OCI-LY7 (cell line): ENCODE measurements around the gene MRFAP1. TPM values are rescaled to one million over a fixed set of nuclear protein-coding genes. Genes with fewer than 3 reads are reported as not detected.

Experiments
- BruUV-seq: library from RNA; stranded (reverse); fragments of 400-500 nt; replicated peaks from 2 replicates; lab custom pipeline; 2021; lab: Mats Ljungman, UMichigan
- CTCF ChIA-PET: fragments of 300-600 bp; sonication (Branson Sonifier 250); formaldehyde crosslinking; loops from one replicate; lab custom pipeline; 2022; ENCODE audit warnings: antibody characterized with exemption; ENCODE audit not compliant: unreplicated experiment; lab: Charles Lee
- POLR2A ChIA-PET: fragments of 300-600 bp; sonication (Branson Sonifier 250); formaldehyde crosslinking; loops from one replicate; lab custom pipeline; 2022; ENCODE audit warnings: antibody characterized with exemption; lab: Charles Lee
- DNase-seq: peaks from one replicate; pipeline ENCODE4 v3.0.0-alpha.2; 2015; ENCODE audit warnings: low spot score
- H2AFZ ChIP-seq: fragments of 200-600 bp; sonication (generic), shearing (Covaris generic); 2 replicates; pipeline ENCODE4 v1.6.1; 2014; ENCODE audit warnings: mild to moderate bottlenecking, antibody characterized with exemption, low read length, moderate library complexity
- H3K27ac ChIP-seq: fragments of 200-600 bp; sonication (generic); 2 replicates; pipeline ENCODE4 v1.5.1; 2014; ENCODE audit warnings: mixed run types, low read depth, mild to moderate bottlenecking, moderate library complexity, low read length, inconsistent platforms; ENCODE audit not compliant: poor library complexity, severe bottlenecking
- H3K36me3 ChIP-seq: fragments of 200-600 bp; sonication (generic); 2 replicates; pipeline ENCODE4 v1.6.1; 2014; ENCODE audit warnings: mild to moderate bottlenecking, antibody characterized with exemption, low read length, moderate library complexity, mixed read lengths; ENCODE audit not compliant: insufficient read depth
- H3K4me1 ChIP-seq: fragments of 200-600 bp; sonication (generic); 2 replicates; pipeline ENCODE4 v1.5.1; 2014; ENCODE audit warnings: mild to moderate bottlenecking, low read length; ENCODE audit not compliant: insufficient read depth, poor library complexity, severe bottlenecking
- H3K4me2 ChIP-seq: fragments of 200-600 bp; sonication (generic); 2 replicates; pipeline ENCODE4 v1.6.1; 2014; ENCODE audit warnings: mild to moderate bottlenecking, low read length
- H3K4me3 ChIP-seq: fragments of 200-600 bp; sonication (generic); 2 replicates; pipeline ENCODE4 v1.5.1; 2014; ENCODE audit warnings: mild to moderate bottlenecking, low read depth, low read length; ENCODE audit not compliant: poor library complexity, severe bottlenecking
- H3K79me2 ChIP-seq: fragments of 200-600 bp; sonication (generic); 2 replicates; pipeline ENCODE4 v1.6.1; 2016; ENCODE audit warnings: low read depth, mild to moderate bottlenecking, low read length, moderate library complexity, mixed read lengths; ENCODE audit not compliant: insufficient read depth
- H3K9me2 ChIP-seq: fragments of 200-600 bp; sonication (generic); 2 replicates; pipeline ENCODE4 v1.6.1; 2016; ENCODE audit warnings: mild to moderate bottlenecking, low read length, mixed read lengths; ENCODE audit not compliant: insufficient read depth
- H3K9me3 ChIP-seq: fragments of 200-600 bp; sonication (generic); 2 replicates; pipeline ENCODE4 v1.6.1; 2014; ENCODE audit warnings: mild to moderate bottlenecking, mixed run types, low read length, mixed read lengths
- H4K20me1 ChIP-seq: fragments of 200-600 bp; sonication (generic); 2 replicates; pipeline ENCODE4 v1.6.1; 2014; ENCODE audit warnings: mild to moderate bottlenecking, antibody characterized with exemption, low read length, moderate library complexity, mixed read lengths; ENCODE audit not compliant: insufficient read depth
- EZH2phosphoT487 ChIP-seq: fragments of 200-600 bp; sonication (generic); IDR thresholded peaks from 2 replicates; pipeline ENCODE4 v1.6.1; 2018; ENCODE audit warnings: low read depth, borderline replicate concordance, mild to moderate bottlenecking, mixed run types, antibody characterized with exemption, low read length, moderate library complexity, mixed read lengths
- intact Hi-C: fragments of 100-400 bp; cut with micrococcal nuclease; formaldehyde crosslinking; loops from one replicate; pipeline ENCODE4 v1.10.0; 2022; ENCODE audit not compliant: unreplicated experiment
- total RNA-seq, 2 experiments: library from RNA; depleted of rRNA in 1 of 2; stranded (reverse); fragments of >200 nt in 1 of 2; shearing (Covaris generic) in 1 of 2; gene quantifications; 2 replicates each; pipeline ENCODE4 v1.2.3, GENCODE V29; 2014 to 2022
- TF ChIP-seq, protein P1 (sequence below): fragments of 200-600 bp; sonication (generic); conservative IDR thresholded peaks from 2 replicates; pipeline ENCODE4 v1.5.1; 2014; ENCODE audit warnings: mild to moderate bottlenecking, antibody characterized with exemption, low read length, moderate library complexity, mixed read lengths

Gene MRFAP1
- total RNA-seq, 2 experiments from 2014 or later = 90.8 to 224 TPM

- Histone ChIP-seq H2AFZ (no peak overlapping the region), H3K36me3 (no peaks in the 10 kb centered on the region), H3K9me2 (no peaks in the 10 kb centered on the region), H3K4me3 (no peak overlapping the region), H4K20me1 (no peaks in the 10 kb centered on the region), H3K79me2 (no peaks in the 10 kb centered on the region), H3K4me1 (no peaks in the 10 kb centered on the region), H3K4me2 (no peak overlapping the region), H3K9me3 (no peaks in the 10 kb centered on the region), H3K27ac (no peak overlapping the region)
- ChIA-PET POLR2A (interaction anchor here (0.5 to 0.9 kb wide), 3 partner anchors 15 to 96 kb away, joined by 3 to 5 read pairs (median 3); partner anchors contain the start of gene MRFAP1), CTCF (no interaction called here)
- intact Hi-C loops = no loop called here
- TF ChIP-seq EZH2phosphoT487 = no peak
- TF ChIP-seq, protein P1, sequence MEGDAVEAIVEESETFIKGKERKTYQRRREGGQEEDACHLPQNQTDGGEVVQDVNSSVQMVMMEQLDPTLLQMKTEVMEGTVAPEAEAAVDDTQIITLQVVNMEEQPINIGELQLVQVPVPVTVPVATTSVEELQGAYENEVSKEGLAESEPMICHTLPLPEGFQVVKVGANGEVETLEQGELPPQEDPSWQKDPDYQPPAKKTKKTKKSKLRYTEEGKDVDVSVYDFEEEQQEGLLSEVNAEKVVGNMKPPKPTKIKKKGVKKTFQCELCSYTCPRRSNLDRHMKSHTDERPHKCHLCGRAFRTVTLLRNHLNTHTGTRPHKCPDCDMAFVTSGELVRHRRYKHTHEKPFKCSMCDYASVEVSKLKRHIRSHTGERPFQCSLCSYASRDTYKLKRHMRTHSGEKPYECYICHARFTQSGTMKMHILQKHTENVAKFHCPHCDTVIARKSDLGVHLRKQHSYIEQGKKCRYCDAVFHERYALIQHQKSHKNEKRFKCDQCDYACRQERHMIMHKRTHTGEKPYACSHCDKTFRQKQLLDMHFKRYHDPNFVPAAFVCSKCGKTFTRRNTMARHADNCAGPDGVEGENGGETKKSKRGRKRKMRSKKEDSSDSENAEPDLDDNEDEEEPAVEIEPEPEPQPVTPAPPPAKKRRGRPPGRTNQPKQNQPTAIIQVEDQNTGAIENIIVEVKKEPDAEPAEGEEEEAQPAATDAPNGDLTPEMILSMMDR = no peak
- no TSS peak for BruUV-seq
- no peak for DNase-seq
These were observed 15.4 kb downstream of the MRFAP1 start for GRCh38 chr4:6655924-6656323.

DNA sequence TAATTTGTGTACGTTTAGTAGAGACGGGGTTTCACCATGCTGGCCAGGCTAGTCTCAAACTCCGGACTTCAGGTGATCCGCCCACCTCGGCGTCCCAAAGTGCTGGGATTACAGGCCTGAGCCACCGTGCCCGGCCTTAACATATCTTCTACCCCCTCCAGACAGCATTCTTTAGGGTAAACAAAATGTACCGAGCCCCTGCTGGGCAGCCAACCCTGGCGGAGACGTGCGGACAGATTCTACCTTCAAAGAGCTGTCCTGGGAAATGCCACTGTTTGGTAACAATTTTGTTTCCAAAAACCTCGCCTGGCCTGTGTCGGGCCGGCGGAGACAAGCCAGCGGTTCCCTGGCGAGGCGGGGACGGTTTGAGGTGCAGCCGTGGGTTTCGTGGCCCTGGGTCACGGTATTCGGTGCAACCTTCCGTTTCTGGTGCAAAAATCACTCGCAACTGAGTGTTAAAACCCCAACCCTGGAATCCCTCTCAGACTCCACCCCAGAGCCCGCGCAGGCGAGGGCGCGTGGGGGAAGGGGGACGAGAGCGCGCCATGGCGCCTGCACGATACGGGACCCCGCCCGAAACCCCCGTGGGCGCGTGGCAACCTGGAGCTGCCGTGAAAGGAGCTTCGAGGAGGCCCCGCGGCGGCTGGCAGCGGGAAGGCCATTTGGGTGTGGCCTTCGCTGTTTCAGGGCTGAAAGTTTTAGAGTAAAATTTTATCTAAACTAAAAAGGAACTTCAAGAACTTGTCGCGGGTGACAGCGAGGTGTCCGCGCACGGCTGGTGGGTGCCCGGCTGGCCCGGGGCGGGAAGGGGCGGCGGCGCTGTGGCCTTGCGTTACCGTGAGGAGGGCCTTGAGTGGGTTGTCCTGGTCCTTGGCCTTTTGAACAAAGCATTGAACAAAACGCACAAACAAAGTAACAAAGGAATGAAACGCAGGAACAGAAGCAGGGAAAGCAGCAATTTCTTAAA is 17.0 kb downstream of the MRFAP1 start:
- intact Hi-C loops = no loop called here
- Histone ChIP-seq H3K4me1 (no peaks in the 10 kb centered on the region), H3K9me3 (no peaks in the 10 kb centered on the region), H3K27ac (no peak overlapping the region), H4K20me1 (no peaks in the 10 kb centered on the region), H3K79me2 (no peaks in the 10 kb centered on the region), H2AFZ (no peak overlapping the region), H3K36me3 (no peaks in the 10 kb centered on the region), H3K9me2 (no peaks in the 10 kb centered on the region), H3K4me2 (no peak overlapping the region), H3K4me3 (no peak overlapping the region)
- TF ChIP-seq, protein P1 = no peak
- TF ChIP-seq EZH2phosphoT487 = no peak
- POLR2A ChIA-PET = interaction anchor here (0.7 kb wide), 1 partner anchor 15 kb away, joined by 3 read pairs; no protein-coding TSS in a partner anchor
- BruUV-seq = no TSS peak
- CTCF ChIA-PET = no interaction called here
- DNase-seq = no peak

DNA sequence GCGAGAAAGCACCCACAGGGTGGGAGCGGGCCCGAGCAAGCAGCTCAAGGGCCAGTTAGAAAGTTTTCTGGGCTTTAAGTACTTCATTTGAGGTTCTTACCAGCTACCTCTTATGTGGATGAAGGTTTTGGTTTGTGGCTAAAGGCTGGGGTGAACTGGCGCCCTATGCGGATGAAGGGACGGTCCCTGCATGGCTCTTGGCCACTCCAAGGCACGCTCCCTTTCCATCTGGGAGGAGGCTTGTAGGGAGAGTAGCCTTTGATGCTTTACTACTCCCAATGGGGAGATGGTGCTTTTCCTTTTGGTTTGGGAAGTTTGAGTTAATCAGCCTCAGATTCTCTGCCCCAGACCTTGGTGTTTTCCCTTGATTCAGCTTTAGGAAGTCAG is 17.7 kb downstream of the MRFAP1 start:
- ChIA-PET CTCF (no interaction called here), POLR2A (no interaction called here)
- DNase-seq = no peak
- no peaks in the 10 kb centered on the region for H4K20me1 ChIP-seq
- no peaks in the 10 kb centered on the region for H3K36me3 ChIP-seq
- intact Hi-C loops = no loop called here
- H3K79me2 ChIP-seq = no peaks in the 10 kb centered on the region
- no peaks in the 10 kb centered on the region for H3K4me1 ChIP-seq
- no peaks in the 10 kb centered on the region for H3K9me2 ChIP-seq
- H3K27ac ChIP-seq = no peak overlapping the region
- no TSS peak for BruUV-seq
- H3K4me3 ChIP-seq = no peak overlapping the region
- TF ChIP-seq, protein P1 = no peak
- TF ChIP-seq EZH2phosphoT487 = no peak
- H3K9me3 ChIP-seq = no peaks in the 10 kb centered on the region
- no peak overlapping the region for H2AFZ ChIP-seq
- H3K4me2 ChIP-seq = no peak overlapping the region
